DOHH2 (cell line): Measurements from ENCODE around the gene KCNK3.

Experiments
- H3F3A ChIP-seq: fragments of 200-600 bp; sonication (generic), shearing (Covaris generic); 2 replicates; pipeline ENCODE4 v1.6.0; 2016; ENCODE audit warnings: antibody characterized with exemption, mild to moderate bottlenecking; ENCODE audit not compliant: control insufficient read depth, insufficient read depth
- H3K27ac ChIP-seq: fragments of 200-600 bp; sonication (generic); 2 replicates; pipeline ENCODE4 v1.5.1; 2014; ENCODE audit warnings: low read depth, mild to moderate bottlenecking, low read length, moderate library complexity
- H3K27me3 ChIP-seq: fragments of 200-600 bp; sonication (generic); 2 replicates; pipeline ENCODE4 v1.6.1; 2014; ENCODE audit warnings: mild to moderate bottlenecking, low read length, mixed read lengths; ENCODE audit not compliant: control insufficient read depth
- H3K36me3 ChIP-seq: fragments of 200-600 bp; sonication (generic); 2 replicates; pipeline ENCODE4 v1.6.1; 2014; ENCODE audit warnings: mild to moderate bottlenecking, low read length, moderate library complexity, mixed read lengths; ENCODE audit not compliant: control insufficient read depth
- H3K4me1 ChIP-seq: fragments of 200-600 bp; sonication (generic); 2 replicates; pipeline ENCODE4 v1.6.1; 2014; ENCODE audit warnings: mild to moderate bottlenecking, low read length, mixed read lengths; ENCODE audit not compliant: control insufficient read depth
- H3K4me2 ChIP-seq: fragments of 200-600 bp; sonication (generic); 2 replicates; pipeline ENCODE4 v1.6.0; 2014; ENCODE audit warnings: mild to moderate bottlenecking, low read length, moderate library complexity
- H3K4me3 ChIP-seq: fragments of 200-600 bp; sonication (generic); 2 replicates; pipeline ENCODE4 v1.5.1; 2014; ENCODE audit warnings: mild to moderate bottlenecking, low read length, mixed read lengths
- H3K79me2 ChIP-seq: fragments of 200-600 bp; sonication (generic); 2 replicates; pipeline ENCODE4 v1.6.1; 2014; ENCODE audit warnings: mild to moderate bottlenecking, low read length, mixed read lengths; ENCODE audit not compliant: control insufficient read depth
- H3K9me2 ChIP-seq: fragments of 200-600 bp; sonication (generic); replicated peaks from 2 replicates; pipeline ENCODE4 v1.6.1; 2014; ENCODE audit warnings: mild to moderate bottlenecking, low read length, mixed read lengths; ENCODE audit not compliant: control insufficient read depth
- H3K9me3 ChIP-seq: fragments of 200-600 bp; sonication (generic); 2 replicates; pipeline ENCODE4 v1.6.1; 2014; ENCODE audit warnings: antibody characterized with exemption, low read length, mixed read lengths; ENCODE audit not compliant: control insufficient read depth, insufficient read depth
- H4K20me1 ChIP-seq: fragments of 200-600 bp; sonication (generic); 2 replicates; pipeline ENCODE4 v1.6.0; 2014; ENCODE audit warnings: low read depth, mild to moderate bottlenecking, antibody characterized with exemption, low read length, moderate library complexity; ENCODE audit not compliant: control insufficient read depth, insufficient read depth
- CTCF ChIP-seq: fragments of 200-600 bp; sonication (generic); IDR thresholded peaks from one replicate; pipeline ENCODE4 v1.5.1; 2014; ENCODE audit warnings: antibody characterized with exemption, mild to moderate bottlenecking, low read depth, low read length; ENCODE audit not compliant: poor library complexity, severe bottlenecking
- EZH2phosphoT487 ChIP-seq: fragments of 200-600 bp; sonication (generic); IDR thresholded peaks from 2 replicates; pipeline ENCODE4 v1.6.1; 2017; ENCODE audit warnings: borderline replicate concordance, mild to moderate bottlenecking, antibody characterized with exemption, low read length, moderate library complexity, mixed read lengths

KCNK3 gene

GRCh38 chr2:26740890-26741302, 48.4 kb downstream of the KCNK3 start:
- H3K36me3 ChIP-seq = no peaks in the 10 kb centered on the region
- H3K4me2 ChIP-seq = no peak overlapping the region
- no peaks in the 10 kb centered on the region for H3K79me2 ChIP-seq
- H3K27me3 ChIP-seq = no peaks in the 10 kb centered on the region
- no peaks in the 10 kb centered on the region for H4K20me1 ChIP-seq
- no peaks in the 10 kb centered on the region for H3K9me3 ChIP-seq
- H3K4me1 ChIP-seq = peaks cover 5% of the 10 kb centered on the region; the same call in 1 of the 2 replicates
- no peak overlapping the region for H3K4me3 ChIP-seq
- no peaks in the 10 kb centered on the region for H3K9me2 ChIP-seq
- H3K27ac ChIP-seq = no peak overlapping the region
- TF ChIP-seq CTCF (peak; percentile 32), EZH2phosphoT487 (no peak)
- H3F3A ChIP-seq = no peaks in the 10 kb centered on the region

- H3K9me2 ChIP-seq = no peaks in the 10 kb centered on the region
These were observed 49.7 kb downstream of the KCNK3 start for GRCh38 chr2:26742048-26742770.

GRCh38 chr2:26743852-26744251, 51.3 kb downstream of the KCNK3 start:
- Histone ChIP-seq H3F3A (no peaks in the 10 kb centered on the region), H3K9me3 (no peaks in the 10 kb centered on the region), H3K9me2 (no peaks in the 10 kb centered on the region), H3K27ac (no peak overlapping the region), H4K20me1 (no peaks in the 10 kb centered on the region), H3K79me2 (no peaks in the 10 kb centered on the region), H3K4me3 (no peak overlapping the region), H3K4me1 (peaks cover 5% of the 10 kb centered on the region; the same call in 1 of the 2 replicates), H3K27me3 (no peaks in the 10 kb centered on the region), H3K36me3 (no peaks in the 10 kb centered on the region), H3K4me2 (no peak overlapping the region)
- no peak for TF ChIP-seq EZH2phosphoT487
- no peak for TF ChIP-seq CTCF

More at GRCh38 chr2:26742048-26742770, 49.7 kb downstream of the KCNK3 start:
- H3K4me1 ChIP-seq = peaks cover 5% of the 10 kb centered on the region; the same call in 1 of the 2 replicates
- H3K9me3 ChIP-seq = no peaks in the 10 kb centered on the region
- H3K79me2 ChIP-seq = no peaks in the 10 kb centered on the region
- H3K4me3 ChIP-seq = no peak overlapping the region
- H4K20me1 ChIP-seq = no peaks in the 10 kb centered on the region
- H3F3A ChIP-seq = no peaks in the 10 kb centered on the region
- no peaks in the 10 kb centered on the region for H3K36me3 ChIP-seq
- no peaks in the 10 kb centered on the region for H3K27me3 ChIP-seq
- H3K4me2 ChIP-seq = no peak overlapping the region
- TF ChIP-seq EZH2phosphoT487 (no peak), CTCF (no peak)
- H3K27ac ChIP-seq = no peak overlapping the region
